GM18873 (cell line): ENCODE data around the gene ACKR4.
"Not testable (repeated sequence)": the region's sequence is repeated elsewhere in the genome, so short reads cannot be mapped to it uniquely, and the experiment has no call there.

Source experiments
- ATAC-seq: cut with Tn5 transposase; IDR thresholded peaks from one replicate; pipeline ENCODE4 v1.9.1; 2021; ENCODE audit warnings: mild to moderate bottlenecking, moderate library complexity, moderate number of reproducible peaks; ENCODE audit not compliant: unreplicated experiment, low FRiP score

ACKR4 gene

DNA sequence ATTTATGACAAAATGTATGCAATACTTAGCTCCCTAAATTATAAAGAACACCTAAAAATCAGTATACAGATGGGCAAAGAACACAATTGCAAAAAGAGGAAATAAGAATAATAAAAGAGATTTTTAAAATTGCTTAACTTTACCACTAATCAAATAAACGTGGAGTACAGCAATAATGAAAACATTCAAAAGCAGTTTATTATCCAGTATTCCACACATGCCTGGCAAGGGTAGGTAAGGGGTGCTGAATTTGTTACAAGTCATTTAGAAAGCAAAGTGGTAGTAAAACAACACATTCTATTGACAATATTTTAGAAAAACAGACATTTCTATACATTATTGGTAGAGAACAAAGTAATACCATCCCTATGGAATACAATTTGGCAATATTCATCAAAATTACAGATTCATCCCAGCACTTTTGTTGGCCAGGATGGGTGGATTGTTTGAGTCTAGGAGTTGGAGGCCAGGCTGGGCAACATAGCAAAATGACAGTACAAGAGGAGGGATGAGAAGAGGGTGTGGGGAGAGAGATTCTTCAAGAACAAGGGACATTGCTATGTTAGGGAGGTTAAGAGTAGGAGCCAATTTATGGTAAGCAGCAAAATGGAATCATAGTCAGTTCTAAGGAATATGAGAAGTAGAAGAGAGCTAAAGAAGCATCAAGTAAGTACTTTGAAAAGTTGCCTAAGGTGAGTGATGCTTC, 3.7 kb upstream of the ACKR4 start:
- ATAC-seq, result no peak

DNA sequence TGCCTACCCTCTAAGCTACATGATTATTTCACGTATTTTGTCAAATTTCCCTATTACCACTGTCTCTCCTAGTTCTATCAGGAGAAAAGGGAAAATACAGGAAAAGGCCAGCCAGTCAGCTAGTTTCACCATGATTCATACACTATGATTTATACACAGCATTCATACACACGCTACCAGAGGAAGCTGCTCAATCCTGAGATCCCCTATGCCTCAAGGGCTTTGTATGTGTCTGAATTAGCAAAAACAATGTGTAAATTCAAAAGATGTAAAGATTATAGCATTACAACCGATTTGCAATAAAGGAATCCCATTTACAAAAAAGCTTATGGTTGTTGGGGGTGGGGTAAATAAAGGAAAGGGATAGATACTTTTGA, 3.1 kb upstream of the ACKR4 start:
- ATAC-seq, result no peak

DNA sequence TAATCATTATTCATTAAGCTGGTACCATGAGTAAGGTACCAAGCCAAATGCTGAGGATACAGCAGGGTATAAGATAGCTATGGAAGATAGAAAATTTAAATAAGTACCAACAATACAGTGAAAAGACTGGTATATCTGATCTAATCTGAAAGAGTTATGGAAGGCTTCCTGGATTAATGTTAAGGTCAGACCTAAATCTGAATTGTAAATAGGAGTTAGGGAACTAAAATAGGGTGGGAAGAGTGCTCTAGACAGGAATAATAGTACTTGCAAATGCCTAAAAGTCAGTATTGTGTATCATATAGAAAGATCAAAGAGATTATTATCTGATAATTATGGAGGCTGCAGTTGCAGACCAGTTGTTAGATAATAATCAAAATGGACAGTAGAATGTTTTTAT, 2.6 kb upstream of the ACKR4 start:
- no peak for ATAC-seq

DNA sequence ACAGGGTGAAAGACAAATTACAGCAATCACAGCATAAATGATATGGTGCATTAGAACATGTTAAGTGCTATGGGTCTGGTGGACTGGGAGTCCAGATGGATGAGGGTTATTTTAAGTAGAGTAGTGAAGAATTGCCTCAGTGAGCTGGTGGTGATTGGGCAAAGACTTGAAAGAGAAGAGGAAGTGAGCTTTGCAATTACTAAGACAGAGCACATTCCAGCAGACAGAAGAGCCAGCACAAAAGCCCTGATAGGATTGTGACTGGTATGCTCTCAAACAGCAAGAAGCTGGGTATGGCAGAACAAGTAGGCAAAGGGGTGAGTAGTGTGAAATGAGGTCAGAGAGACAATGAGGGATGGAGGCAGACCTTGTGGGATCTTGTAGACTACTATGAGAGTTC, 2.1 kb upstream of the ACKR4 start:
- ATAC-seq, result no peak

DNA sequence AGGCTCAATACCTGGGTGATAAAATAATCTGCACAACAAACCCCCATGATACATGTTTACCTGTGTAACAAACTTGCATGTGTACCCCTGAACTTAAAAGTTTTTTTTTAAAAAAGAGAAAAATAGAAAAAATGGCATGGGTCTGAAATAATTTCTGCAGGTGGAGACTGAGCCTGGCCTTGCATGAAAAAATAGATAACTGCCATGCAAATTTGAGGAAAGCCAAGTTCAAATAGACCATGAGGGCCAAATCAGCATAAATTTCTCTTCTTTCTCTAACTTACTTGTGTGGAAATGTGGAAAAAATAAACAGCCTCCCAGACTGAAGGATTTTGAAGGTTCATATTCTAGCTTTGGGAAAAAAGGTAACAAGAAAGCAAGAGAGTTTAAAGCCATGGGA, 744 bp upstream of the ACKR4 start:
- ATAC-seq, result no peak

DNA sequence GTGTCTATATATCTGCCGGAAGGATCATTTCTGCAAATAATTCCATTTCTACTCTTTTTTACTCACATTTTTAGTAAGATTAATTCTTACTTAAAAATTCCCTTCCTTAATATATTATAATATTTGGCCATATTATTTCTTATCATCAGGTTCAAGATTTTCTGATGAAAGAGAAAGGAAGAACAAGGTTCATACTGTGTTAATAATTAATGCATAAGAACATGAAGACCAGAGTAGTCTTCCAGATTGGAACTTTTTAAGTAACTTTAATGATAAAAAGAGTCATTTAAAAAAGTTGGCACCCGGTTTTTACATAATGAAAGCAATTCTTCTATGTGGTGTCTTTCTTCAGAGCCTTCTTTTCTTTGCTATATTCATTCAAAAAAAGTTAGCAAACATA, 590 bp downstream of the ACKR4 start:
- ATAC-seq, result no peak

DNA sequence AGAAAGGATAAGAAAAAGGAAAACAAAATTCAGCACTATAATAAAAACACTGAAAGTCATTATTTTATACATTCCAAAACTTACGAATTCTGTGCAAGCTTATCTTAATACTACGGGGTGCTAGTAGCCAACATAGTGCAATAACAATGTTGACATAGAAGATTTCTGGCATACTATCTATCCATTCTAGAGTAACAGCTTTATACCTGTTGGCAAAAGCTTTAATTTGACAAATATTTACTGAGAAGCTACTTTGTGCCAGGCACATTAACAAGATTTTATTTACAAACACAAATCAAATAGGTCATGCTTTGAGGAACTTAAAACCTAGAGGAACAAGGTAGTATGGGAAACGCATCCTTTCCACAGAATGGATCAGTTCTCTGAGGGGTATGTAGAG, 1.1 kb downstream of the ACKR4 start:
- ATAC-seq, result no peak

DNA sequence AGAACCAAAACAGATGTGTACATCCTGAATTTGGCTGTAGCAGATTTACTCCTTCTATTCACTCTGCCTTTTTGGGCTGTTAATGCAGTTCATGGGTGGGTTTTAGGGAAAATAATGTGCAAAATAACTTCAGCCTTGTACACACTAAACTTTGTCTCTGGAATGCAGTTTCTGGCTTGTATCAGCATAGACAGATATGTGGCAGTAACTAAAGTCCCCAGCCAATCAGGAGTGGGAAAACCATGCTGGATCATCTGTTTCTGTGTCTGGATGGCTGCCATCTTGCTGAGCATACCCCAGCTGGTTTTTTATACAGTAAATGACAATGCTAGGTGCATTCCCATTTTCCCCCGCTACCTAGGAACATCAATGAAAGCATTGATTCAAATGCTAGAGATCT, 3.5 kb downstream of the ACKR4 start:
- ATAC-seq, result not testable (repeated sequence)

DNA sequence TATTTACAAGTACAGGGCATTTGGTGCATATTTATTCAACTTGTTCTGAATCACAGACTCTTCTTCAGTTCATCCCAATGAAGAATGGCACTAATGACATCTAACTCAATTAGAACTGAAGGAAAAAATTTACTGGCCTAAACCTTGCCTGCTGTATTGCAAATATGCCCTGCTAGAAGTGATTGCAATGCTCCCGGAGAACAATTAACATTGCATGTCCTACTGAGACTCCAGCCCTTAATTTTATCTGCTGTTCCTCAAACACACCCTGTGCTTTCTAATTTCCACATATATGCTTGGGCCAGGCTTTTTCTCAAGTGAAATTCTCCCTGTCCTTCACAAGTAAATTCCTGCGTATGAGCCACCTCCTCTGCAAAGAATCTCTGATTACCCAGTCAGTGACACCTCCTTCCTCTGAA, 8.3 kb downstream of the ACKR4 start:
- no peak for ATAC-seq

DNA sequence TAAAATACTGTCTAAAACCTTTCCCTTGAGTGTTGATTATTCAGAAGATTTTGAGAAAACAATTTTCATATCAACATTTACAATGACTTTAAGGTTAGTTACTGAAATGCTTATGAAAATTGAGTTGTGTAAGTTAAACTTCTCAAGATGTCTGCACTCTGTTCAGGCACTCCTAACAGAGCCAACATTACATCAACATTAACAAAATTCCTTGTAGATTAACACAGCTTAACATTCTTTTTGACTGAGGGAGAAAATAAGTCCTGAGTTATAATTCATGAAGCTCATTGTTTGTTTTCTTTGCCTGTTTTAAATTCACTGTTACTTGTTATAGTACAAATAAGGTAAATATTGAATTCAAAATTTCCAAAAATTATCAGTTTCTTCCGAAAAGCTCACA, 9.0 kb downstream of the ACKR4 start:
- ATAC-seq, result no peak

DNA sequence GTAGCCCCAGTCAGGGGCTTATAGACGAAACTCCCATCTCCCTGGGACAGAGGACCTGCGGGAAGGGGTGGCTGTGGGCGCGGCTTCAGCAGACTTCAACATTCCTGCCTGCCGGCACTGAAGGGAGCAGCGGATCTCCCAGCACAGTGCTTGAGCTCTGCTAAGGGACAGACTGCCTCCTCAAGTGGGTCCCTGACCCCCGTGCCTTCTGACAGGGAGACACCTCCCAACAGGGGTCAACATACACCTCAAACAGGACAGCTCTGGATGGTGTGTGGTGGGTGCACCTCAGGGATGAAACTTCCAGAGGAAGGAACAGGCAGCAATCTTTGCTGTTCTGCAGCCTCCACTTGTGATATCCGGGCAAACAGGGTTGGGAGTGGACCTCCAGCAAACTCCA, 9.6 kb downstream of the ACKR4 start:
- ATAC-seq, result not testable (repeated sequence)

DNA sequence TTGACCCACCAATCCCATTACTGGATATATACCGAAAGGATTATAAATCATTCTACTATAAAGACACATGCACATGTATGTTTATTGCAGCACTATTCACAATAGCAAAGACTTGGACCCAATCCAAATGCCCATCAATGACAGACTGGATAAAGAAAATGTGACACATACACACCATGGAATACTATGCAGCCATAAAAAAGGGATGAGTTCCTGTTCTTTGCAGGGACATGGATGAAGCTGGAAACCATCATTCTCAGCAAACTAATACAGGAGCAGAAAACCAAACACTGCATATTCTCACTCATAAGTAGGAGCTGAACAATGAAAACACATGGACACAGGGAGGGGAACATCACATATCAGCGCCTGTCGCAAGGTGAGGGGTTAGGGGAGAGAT, 18.2 kb downstream of the ACKR4 start:
- ATAC-seq, result not testable (repeated sequence)

DNA sequence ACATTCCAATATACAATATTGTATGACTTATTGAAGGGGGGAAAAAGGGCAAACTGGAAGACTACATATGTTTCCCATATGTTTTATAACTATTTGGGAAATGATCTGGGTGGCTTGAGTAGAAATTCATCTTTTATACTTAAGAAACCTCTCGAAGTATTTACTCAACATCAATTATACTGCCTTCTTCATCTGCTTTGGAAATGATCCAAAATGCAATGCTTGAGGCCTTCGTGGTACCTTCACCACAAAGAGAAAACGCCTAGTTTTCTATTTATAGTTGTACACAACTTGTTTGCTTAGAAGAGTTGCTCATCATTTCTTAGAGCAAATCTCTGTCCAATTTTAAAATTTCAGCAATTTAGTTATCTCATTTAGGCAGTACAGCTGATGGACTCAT, 18.8 kb downstream of the ACKR4 start:
- no peak for ATAC-seq

DNA sequence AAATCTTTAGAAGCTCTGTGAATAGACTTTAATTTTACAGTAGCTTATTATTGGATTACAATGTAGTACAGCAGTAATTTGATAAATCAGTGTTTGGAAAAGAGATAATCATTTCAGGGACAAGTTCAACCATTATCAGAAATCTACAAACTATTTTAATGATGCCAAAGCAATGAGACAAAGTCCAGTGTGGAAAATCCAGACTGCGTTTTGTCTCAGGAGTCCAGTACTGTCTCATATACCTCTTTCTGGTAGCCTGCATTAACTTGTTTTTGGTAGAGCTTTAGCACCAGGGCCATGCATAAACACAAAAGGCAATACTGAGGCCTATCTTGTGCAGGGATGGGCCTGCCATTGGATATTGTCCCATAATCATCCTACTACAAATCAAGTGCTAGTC, 19.7 kb downstream of the ACKR4 start:
- ATAC-seq, result no peak

DNA sequence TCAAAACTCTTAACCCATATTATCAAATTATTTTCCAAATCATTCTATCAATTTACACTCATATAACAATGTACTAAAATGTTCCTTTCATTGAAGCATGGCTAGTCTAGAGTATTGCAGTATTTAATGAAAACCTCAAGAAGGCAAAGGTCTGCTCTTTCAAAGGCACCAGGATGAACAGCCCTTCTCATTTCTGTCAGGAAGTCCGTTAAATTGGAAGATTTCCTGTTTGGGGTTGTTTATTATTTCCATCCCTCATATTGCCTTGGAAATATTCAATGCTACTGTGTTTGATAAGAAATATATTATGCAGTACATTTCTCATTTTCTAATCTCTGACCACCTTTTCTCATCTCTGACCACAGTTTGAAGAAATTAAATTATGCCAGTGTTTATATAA, 25.1 kb downstream of the ACKR4 start:
- no peak for ATAC-seq

DNA sequence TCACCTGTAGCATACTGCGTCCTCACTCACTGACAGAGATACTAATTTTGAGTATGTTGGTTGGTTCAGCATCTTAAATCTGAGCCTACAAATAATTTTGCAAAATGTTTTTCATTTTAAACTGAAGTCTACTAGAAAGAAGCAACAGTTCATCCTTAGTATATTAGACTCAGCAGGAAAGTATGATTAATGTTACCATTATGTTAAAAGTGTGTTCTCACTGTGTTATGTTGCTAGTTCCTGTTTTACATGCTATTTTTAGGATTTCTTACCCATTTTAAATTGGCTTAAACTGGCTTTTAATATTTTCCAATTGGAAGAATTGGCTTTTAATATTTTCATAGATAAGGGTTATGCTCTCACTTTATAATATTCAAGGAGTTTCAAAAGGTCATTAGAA, 25.7 kb downstream of the ACKR4 start:
- ATAC-seq, result no peak

DNA sequence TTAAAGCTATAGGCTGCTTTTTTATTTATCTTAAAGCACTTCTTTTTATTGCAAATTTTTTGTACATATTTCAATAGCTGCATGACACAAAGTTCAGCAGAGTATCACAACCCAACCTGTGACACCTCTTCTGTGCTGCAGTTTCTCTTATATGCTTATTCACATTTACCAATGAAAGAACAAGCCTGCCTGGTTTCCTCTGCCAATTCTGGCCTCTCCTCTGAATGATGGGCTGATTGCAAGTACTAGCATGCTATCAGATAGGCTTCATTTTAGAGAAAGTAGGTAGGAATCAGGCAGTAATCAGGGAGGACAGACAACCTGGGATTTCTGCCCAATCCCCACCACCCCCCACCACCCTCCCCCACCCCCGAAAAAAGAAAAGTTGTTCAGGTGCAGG, 26.6 kb downstream of the ACKR4 start:
- no peak for ATAC-seq

DNA sequence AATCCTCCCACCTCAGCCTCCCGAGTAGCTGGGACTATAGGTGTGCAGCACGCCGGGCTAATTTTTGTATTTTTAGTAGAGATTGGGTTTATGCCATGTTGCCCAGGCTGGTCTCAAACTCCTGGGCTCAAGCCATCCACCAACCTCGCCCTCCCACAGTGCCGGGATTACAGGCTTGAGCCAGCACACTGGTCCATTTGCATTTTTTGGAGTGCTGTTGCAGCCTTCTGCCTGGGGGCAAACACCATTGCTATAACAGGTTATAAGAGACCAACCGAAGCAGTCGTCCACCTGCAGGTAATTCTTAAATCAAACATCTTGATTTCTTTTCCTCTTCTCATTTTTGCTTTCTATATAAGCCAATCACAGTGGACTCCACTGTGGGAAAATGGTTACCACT, 27.7 kb downstream of the ACKR4 start:
- ATAC-seq, result no peak

DNA sequence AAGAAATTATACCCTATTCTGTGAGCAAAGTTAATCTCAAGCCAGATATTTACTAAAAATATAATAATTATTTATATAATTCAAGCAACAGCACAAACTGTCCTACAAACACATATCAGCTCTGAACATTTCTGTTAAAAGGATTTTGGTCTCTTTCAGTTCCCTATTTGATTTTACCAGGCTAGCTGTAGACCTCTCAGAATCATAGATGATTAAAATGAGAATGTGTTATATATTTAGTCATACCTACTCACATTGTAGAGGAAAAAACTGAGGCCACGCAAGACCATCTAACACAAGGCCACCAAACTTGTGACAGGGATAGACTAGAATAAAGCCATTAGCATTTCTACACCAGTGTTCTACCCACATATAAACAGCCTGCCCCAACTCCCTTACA, 28.5 kb downstream of the ACKR4 start:
- no peak for ATAC-seq

DNA sequence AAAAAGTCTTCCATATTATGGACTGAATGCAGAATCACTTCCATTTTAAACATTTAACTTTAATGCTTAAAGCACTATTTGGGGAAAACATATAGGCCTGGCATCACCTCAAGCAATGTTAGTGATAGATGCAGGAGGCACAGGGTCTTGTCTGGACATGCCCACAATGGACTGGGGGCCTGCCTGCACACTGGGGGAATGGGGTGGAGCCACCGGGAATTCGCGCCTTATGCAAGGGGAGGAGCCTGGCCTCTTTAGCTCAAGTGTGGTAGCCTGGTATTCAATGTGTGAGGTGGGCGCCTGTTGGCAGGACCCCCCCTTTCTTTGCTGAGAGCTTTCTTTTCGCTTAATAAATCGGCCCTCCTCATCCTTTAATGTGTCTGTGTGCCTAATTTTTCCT, 29.9 kb downstream of the ACKR4 start:
- ATAC-seq, result no peak

DNA sequence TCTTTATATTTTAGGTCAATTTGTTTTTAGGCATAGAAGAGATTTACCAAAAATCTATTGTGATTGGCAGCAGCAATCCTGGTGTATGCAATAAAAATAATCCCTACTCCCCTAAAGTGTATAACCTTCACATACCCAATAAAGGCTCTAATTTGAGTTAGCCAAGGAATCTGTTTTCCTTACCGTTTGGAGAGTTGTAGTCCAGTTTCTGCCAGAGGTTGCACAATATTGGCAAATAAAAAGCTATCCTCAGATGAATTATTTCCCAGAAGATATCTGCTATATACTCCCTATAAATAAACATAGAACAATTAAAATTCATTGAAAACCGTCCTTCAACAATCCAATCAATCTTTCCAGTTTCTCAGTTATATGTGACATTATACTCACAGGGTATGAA, 31.1 kb downstream of the ACKR4 start:
- ATAC-seq, result no peak

DNA sequence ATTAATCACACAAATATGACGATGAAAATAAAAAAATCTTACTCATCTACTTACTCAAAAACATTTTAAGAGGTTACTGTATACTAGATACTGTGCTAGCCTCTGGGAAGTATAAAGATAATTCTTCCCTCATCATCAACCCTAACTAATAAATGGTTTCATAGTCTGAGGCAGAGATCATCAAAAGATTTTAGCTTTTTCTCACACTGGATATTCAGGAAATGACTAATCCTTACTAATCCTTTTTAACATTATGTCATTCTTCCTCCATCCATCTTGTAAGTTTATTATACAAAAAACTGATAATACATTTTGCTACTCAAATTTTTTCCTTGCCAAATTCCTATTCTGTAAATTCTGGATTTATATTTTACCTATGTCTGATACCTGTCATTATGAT, 32.9 kb downstream of the ACKR4 start:
- ATAC-seq, result no peak

DNA sequence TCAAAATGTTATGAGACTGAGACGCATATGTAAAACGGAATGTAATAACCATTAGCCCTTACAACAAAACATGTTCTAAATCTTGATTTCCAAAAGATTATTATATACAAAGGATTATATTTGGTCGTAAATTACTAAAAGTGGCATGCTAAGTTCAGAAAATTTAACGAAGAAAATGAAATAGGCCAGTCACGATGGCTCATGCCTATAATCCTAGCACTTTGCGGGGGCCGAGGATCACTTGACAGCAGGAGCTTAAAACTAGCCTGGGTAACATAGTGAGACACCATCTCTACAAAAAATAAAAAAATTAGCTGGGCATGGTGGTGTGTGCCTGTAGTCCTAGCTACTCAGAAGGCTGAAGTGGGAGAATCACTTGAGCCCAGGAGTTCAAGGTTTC, 33.5 kb downstream of the ACKR4 start:
- ATAC-seq, result no peak
